H1 (cell line): ENCODE data around the gene NME3. TPM values are rescaled to one million over a fixed set of nuclear protein-coding genes. Genes with fewer than 3 reads are reported as not detected.

ENCODE experiments used
- CTCF ChIA-PET: fragments of 300-600 bp; sonication (Branson Sonifier 250); formaldehyde crosslinking; loops from one replicate; lab custom pipeline; 2021; ENCODE audit not compliant: partially characterized antibody; lab: Charles Lee
- POLR2A ChIA-PET: fragments of 300-600 bp; sonication (Branson Sonifier 250); formaldehyde crosslinking; loops from one replicate; lab custom pipeline; 2021; ENCODE audit warnings: inconsistent platforms; ENCODE audit not compliant: partially characterized antibody; lab: Charles Lee
- DNase-seq, 2 experiments: peaks; one replicate each; pipeline versions ENCODE4 v3.0.0 to v3.0.0-alpha.2; 2010 to 2022; ENCODE audit warnings: low spot score in 2 of 2, low read depth in 1 of 2, mixed read lengths in 1 of 2
- FAIRE-seq: peaks from 2 replicates; lab custom pipeline; 2011; peaks lifted over from hg19 to GRCh38; lab: Jason Lieb, UNC
- H2AFZ ChIP-seq: 2 replicates; pipeline ENCODE4 v1.8.1; 2012; ENCODE audit warnings: low read length, inconsistent platforms
- H2AK5ac ChIP-seq: 2 replicates; pipeline ENCODE4 v1.6.1; 2013; ENCODE audit warnings: low read depth, low read length
- H2BK120ac ChIP-seq: replicated peaks from 2 replicates; pipeline ENCODE3; 2013; ENCODE audit warnings: low read depth, low read length, inconsistent platforms
- H2BK12ac ChIP-seq: 2 replicates; pipeline ENCODE4 v1.6.1; 2013; ENCODE audit warnings: low read depth, low read length
- H2BK15ac ChIP-seq: 2 replicates; pipeline ENCODE4 v1.6.1; 2013; ENCODE audit warnings: low read length
- H2BK20ac ChIP-seq: 2 replicates; pipeline ENCODE4 v1.6.1; 2013; ENCODE audit warnings: low read length
- H2BK5ac ChIP-seq: 2 replicates; pipeline ENCODE4 v1.6.1; 2013; ENCODE audit warnings: low read depth, low read length
- H3K14ac ChIP-seq: 2 replicates; pipeline ENCODE4 v1.6.1; 2013; ENCODE audit warnings: inconsistent platforms; ENCODE audit not compliant: insufficient read length
- H3K18ac ChIP-seq: 2 replicates; pipeline ENCODE4 v1.6.1; 2013; ENCODE audit warnings: low read length; ENCODE audit errors: extremely low read depth
- H3K23ac ChIP-seq: 2 replicates; pipeline ENCODE4 v1.6.1; 2013; ENCODE audit warnings: inconsistent platforms; ENCODE audit not compliant: insufficient read length
- H3K23me2 ChIP-seq: 2 replicates; pipeline ENCODE4 v1.6.1; 2013; ENCODE audit warnings: low read depth, low read length
- H3K27ac ChIP-seq: 2 replicates; pipeline ENCODE4 v1.6.1; 2011; ENCODE audit warnings: low read depth, low read length, inconsistent platforms
- H3K27me3 ChIP-seq, 4 experiments: replicated peaks in 1 of 4; 1 replicate in 1 of 4; 2 replicates in 3 of 4; pipeline versions ENCODE4 v1.6.1 to v1.8.1; 2011 to 2013; ENCODE audit warnings: low read length in 3 of 4, mild to moderate bottlenecking in 3 of 4, inconsistent platforms in 2 of 4, mixed read lengths in 2 of 4, moderate library complexity in 1 of 4; ENCODE audit not compliant: control insufficient read depth in 3 of 4, insufficient read depth in 3 of 4; ENCODE audit errors: extremely low read depth in 1 of 4
- H3K36me3 ChIP-seq, 4 experiments: 2 replicates each; pipeline versions ENCODE4 v1.6.1 to v1.8.1; 2011 to 2013; ENCODE audit warnings: mild to moderate bottlenecking in 4 of 4, low read length in 3 of 4, moderate library complexity in 2 of 4, control low read depth in 1 of 4, inconsistent platforms in 1 of 4; ENCODE audit not compliant: insufficient read depth in 4 of 4, control insufficient read depth in 2 of 4
- H3K4ac ChIP-seq: replicated peaks from 2 replicates; pipeline ENCODE3; 2013; ENCODE audit warnings: low read length, low read depth, mixed read lengths, inconsistent platforms; ENCODE audit not compliant: insufficient read length
- H3K4me1 ChIP-seq, 4 experiments: replicated peaks in 1 of 4; 1 replicate in 1 of 4; 2 replicates in 3 of 4; pipeline versions ENCODE4 v1.6.1 to v1.8.1; 2011 to 2013; ENCODE audit warnings: low read length in 3 of 4, inconsistent platforms in 2 of 4, mixed read lengths in 1 of 4; ENCODE audit not compliant: insufficient read depth in 4 of 4, control insufficient read depth in 3 of 4
- H3K4me2 ChIP-seq, 2 experiments: 2 replicates each; pipeline versions ENCODE4 v1.6.1 to v1.8.1; 2011 to 2013; ENCODE audit warnings: low read depth in 2 of 2, low read length in 2 of 2, control low read depth in 1 of 2, inconsistent platforms in 1 of 2, mild to moderate bottlenecking in 1 of 2; ENCODE audit not compliant: insufficient read depth in 1 of 2
- H3K4me3 ChIP-seq, 4 experiments: fragments of 200-600, 300-600 bp in 1 of 4; sonication (generic), shearing (Covaris generic), sonication (Bioruptor Twin) in 1 of 4; 2 replicates each; pipeline versions ENCODE4 v1.5.1 to v1.8.1; 2011 to 2016; ENCODE audit warnings: low read length in 4 of 4, low read depth in 3 of 4, control low read depth in 2 of 4, inconsistent platforms in 2 of 4, mild to moderate bottlenecking in 2 of 4, mixed read lengths in 1 of 4, moderate library complexity in 1 of 4; ENCODE audit not compliant: insufficient read depth in 2 of 4; ENCODE audit errors: extremely low read depth in 1 of 4
- H3K56ac ChIP-seq: replicated peaks from 2 replicates; pipeline ENCODE3; 2013; ENCODE audit warnings: low read depth, mild to moderate bottlenecking, mixed read lengths, low read length, inconsistent platforms; ENCODE audit not compliant: insufficient read length
- H3K79me1 ChIP-seq: 2 replicates; pipeline ENCODE4 v1.6.1; 2013; ENCODE audit warnings: low read depth, low read length, control low read depth
- H3K79me2 ChIP-seq, 2 experiments: 2 replicates each; pipeline versions ENCODE4 v1.6.1 to v1.8.1; 2012 to 2013; ENCODE audit warnings: low read length in 2 of 2, mild to moderate bottlenecking in 2 of 2, inconsistent platforms in 1 of 2; ENCODE audit not compliant: insufficient read depth in 2 of 2, control insufficient read depth in 1 of 2
- H3K9ac ChIP-seq, 4 experiments: replicated peaks in 1 of 4; 1 replicate in 1 of 4; 2 replicates in 3 of 4; pipeline versions ENCODE4 v1.6.1 to v1.8.1; 2011 to 2013; ENCODE audit warnings: low read depth in 3 of 4, low read length in 3 of 4, control low read depth in 2 of 4, mild to moderate bottlenecking in 2 of 4, moderate library complexity in 2 of 4, inconsistent platforms in 1 of 4; ENCODE audit errors: extremely low read depth in 1 of 4
- H3K9me3 ChIP-seq, 2 experiments: 2 replicates each; pipeline versions ENCODE4 v1.6.1 to v1.8.1; 2012 to 2013; ENCODE audit warnings: mild to moderate bottlenecking in 2 of 2, moderate library complexity in 2 of 2, control low read depth in 1 of 2, inconsistent platforms in 1 of 2, low read depth in 1 of 2, low read length in 1 of 2, mixed read lengths in 1 of 2; ENCODE audit not compliant: insufficient read depth in 2 of 2
- H4K20me1 ChIP-seq, 2 experiments: replicated peaks in 1 of 2; 2 replicates each; pipeline versions ENCODE3 to v1.8.1; 2011 to 2013; ENCODE audit warnings: inconsistent platforms in 2 of 2, low read length in 2 of 2, mild to moderate bottlenecking in 1 of 2; ENCODE audit not compliant: insufficient read depth in 2 of 2, control insufficient read depth in 1 of 2
- H4K5ac ChIP-seq: 2 replicates; pipeline ENCODE4 v1.6.1; 2013; ENCODE audit warnings: low read length, low read depth, mixed read lengths, inconsistent platforms; ENCODE audit not compliant: insufficient read length
- H4K8ac ChIP-seq: 2 replicates; pipeline ENCODE4 v1.8.0; 2013; ENCODE audit warnings: mild to moderate bottlenecking, moderate library complexity, low read length, inconsistent platforms; ENCODE audit not compliant: insufficient read depth; ENCODE audit errors: extremely low read depth
- H4K91ac ChIP-seq: replicated peaks from 2 replicates; pipeline ENCODE3; 2013; ENCODE audit warnings: low read length, mixed read lengths, inconsistent platforms; ENCODE audit not compliant: insufficient read length
- CHD1 ChIP-seq: IDR thresholded peaks from 2 replicates; pipeline ENCODE4 v1.6.1; 2012; ENCODE audit warnings: low read depth, low read length, improper control_type of control experiment
- EGR1 ChIP-seq: IDR thresholded peaks from 2 replicates; pipeline ENCODE4 v1.6.1; 2011; ENCODE audit warnings: low read depth, low read length, borderline replicate concordance
- TAF7 ChIP-seq: optimal IDR thresholded peaks from 2 replicates; pipeline ENCODE3; 2011; ENCODE audit warnings: low read depth, mild to moderate bottlenecking, inconsistent platforms, low read length, moderate library complexity, borderline replicate concordance
- WGBS, 2 experiments: shearing (Covaris generic) in 1 of 2; methylation state at CpG; one replicate each; pipeline versions ENCODE4 v1.1.6 to v1.1.7; 2013 to 2015; ENCODE audit warnings: low lambda C conversion rate in 2 of 2, mixed read lengths in 2 of 2, inconsistent platforms in 1 of 2, low coverage in 1 of 2, missing lambda C conversion rate in 1 of 2; ENCODE audit not compliant: insufficient replicate concordance in 2 of 2, insufficient coverage in 1 of 2, insufficient read length in 1 of 2; ENCODE audit errors: extremely low coverage in 1 of 2, missing lambda C conversion rate in 1 of 2; 5-methylcytosine and 5-hydroxymethylcytosine counted together
- polyA plus RNA-seq, 7 experiments: library from polyadenylated mRNA; depleted of rRNA in 3 of 7; stranded (reverse) in 5 of 7; unstranded in 2 of 7; fragments of >200 nt in 5 of 7; fragments of 200-250 nt in 2 of 7; gene quantifications; 1 replicate in 5 of 7; 2 replicates in 1 of 7; 4 replicates in 1 of 7; pipeline versions ENCODE4 v1.2.1 to v1.2.3, GENCODE V29; 2011 to 2013; ENCODE audit warnings: missing spikeins in 2 of 7, mixed read lengths in 2 of 7
- total RNA-seq: library from RNA; stranded (reverse); fragmentation: NEBNext Ultra II Directional; extraction: Animal tissue kit (Norgen Biotek cat#: 25700); gene quantifications from 2 replicates; pipeline ENCODE4 v1.2.1, GENCODE V29; 2021

NME3 gene
- total and polyA plus RNA-seq, 2 of the 8 experiments (the other 6 are each of a cell fraction or from before 2014, with no cell fraction given) = 72.5 to 163 TPM

DNA sequence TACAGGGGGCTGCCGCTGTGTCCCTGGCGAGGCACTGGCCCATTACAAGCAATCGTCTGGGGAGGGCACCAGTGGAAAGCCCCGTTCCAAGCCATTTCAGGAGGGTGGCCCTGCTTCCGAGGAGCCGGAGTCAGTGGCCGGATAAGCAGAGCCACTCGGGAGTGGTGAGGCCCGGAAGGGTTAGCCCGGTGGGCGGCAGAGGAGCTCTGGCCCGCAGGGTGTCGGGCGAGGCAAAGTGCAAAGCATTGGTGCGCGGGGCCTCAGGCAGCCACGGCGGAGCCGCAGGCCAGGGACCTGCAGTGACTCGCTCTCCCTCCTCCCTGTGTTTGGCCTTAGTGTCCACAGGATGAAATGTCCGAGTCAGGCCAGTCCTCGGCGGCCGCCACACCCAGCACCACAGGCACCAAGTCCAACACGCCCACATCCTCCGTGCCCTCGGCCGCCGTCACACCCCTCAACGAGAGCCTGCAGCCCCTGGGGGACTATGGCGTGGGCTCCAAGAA, 24.6 kb downstream of the NME3 start:
- H3K4me1 ChIP-seq = no peaks in the 10 kb centered on the region
- no peak overlapping the region for H4K91ac ChIP-seq
- no peak for TF ChIP-seq CHD1
- TF ChIP-seq TAF7 = no peak
- TF ChIP-seq EGR1 = no peak
- no peak overlapping the region for H3K4me3 ChIP-seq
- H3K36me3 ChIP-seq = peaks cover 0 to 14% (median 2%) of the 10 kb centered on the region in 4 experiments; a peak in 4 of 8 replicates
- no peak overlapping the region for H2BK20ac ChIP-seq
- no peak overlapping the region for H2BK15ac ChIP-seq
- H2BK12ac ChIP-seq = no peak overlapping the region
- no peak overlapping the region for H3K27ac ChIP-seq
- no peak for FAIRE-seq
- no peaks in the 10 kb centered on the region for H3K79me2 ChIP-seq
- no peak overlapping the region for H3K9ac ChIP-seq
- H3K27me3 ChIP-seq = no peaks in the 10 kb centered on the region
- H3K56ac ChIP-seq = no peak overlapping the region
- no peak overlapping the region for H3K14ac ChIP-seq
- no peaks in the 10 kb centered on the region for H3K79me1 ChIP-seq
- 85% methylated on average over 28 of the region's 31 CpGs; no CpG with 5 or more reads in 1 of the 2 experiments for WGBS, 2 experiments
- H3K9me3 ChIP-seq = no peaks in the 10 kb centered on the region
- no peaks in the 10 kb centered on the region for H3K23me2 ChIP-seq
- no peak overlapping the region for H3K23ac ChIP-seq
- peak overlapping the region; percentile 85; the same call in 1 of the 2 replicates for H4K8ac ChIP-seq
- H3K4ac ChIP-seq = no peak overlapping the region
- H4K20me1 ChIP-seq = peaks cover 0 to 6% of the 10 kb centered on the region in 2 experiments
- H2AK5ac ChIP-seq = no peak overlapping the region
- no peak overlapping the region for H4K5ac ChIP-seq
- no peak overlapping the region for H3K4me2 ChIP-seq
- no peak overlapping the region for H2BK120ac ChIP-seq
- DNase-seq = no peak
- ChIA-PET CTCF (interaction anchor here (0.6 to 3.1 kb wide), 4 partner anchors 10 to 190 kb away, joined by 3 to 12 read pairs (median 6); no protein-coding TSS in a partner anchor), POLR2A (interaction anchor here (0.7 to 5.5 kb wide), 4 partner anchors 10 to 22 kb away, joined by 3 to 18 read pairs (median 4); no protein-coding TSS in a partner anchor)
- H2BK5ac ChIP-seq = no peak overlapping the region
- no peak overlapping the region for H2AFZ ChIP-seq
- H3K18ac ChIP-seq = no peak overlapping the region
